HG03108 (cell line): ENCODE measurements around the gene RNF152.

ENCODE experiments used
- ATAC-seq: cut with Tn5 transposase; IDR thresholded peaks from one replicate; pipeline ENCODE4 v1.9.1; 2021; ENCODE audit warnings: moderate library complexity; ENCODE audit not compliant: unreplicated experiment

The RNF152 gene

GRCh38 chr18:61894751-61895524 lies 2.1 kb upstream of the RNF152 start:
- no peak for ATAC-seq

GRCh38 chr18:61893971-61894750 lies 1.4 kb upstream of the RNF152 start:
- peak; percentile 80 for ATAC-seq

GRCh38 chr18:61893309-61893970 lies 633 bp upstream of the RNF152 start:
- ATAC-seq = no peak

DNA sequence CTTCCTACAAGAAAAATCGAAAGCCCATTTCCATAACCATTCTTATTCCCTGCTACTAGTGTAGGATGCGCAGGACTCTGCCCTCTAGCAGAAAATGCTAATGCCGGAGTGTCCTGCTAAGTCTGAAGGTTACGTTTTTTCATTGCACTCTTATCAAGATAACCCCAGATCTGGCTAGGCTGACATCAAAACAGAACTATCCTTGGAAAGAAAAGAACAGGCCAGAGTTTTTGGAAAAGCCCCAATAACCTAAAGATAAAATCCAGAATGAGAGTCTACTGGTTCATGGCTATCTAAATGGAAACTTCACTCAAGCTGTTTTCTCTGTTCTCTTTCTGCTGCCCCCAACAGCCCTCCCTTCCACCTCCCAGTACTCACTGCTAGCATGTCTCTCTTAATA lies 913 bp downstream of the RNF152 start:
- no peak for ATAC-seq

DNA sequence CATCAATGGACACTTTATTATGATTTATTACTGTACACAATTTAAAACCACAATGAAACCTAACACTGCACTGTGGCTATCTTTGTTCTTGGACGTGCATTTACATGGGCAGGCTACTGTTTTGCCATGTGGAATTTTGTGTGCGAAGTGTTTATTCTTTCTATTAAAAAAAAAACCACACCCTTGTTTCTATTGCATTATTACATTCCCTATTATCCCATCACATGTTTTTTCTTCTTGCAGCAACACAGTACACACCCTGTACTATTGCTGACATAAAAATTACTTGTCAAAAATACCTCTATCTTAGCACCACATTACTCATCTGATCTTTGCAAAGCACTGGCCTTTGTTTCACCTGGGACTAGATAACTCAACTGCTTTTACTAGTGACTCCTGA lies 1.5 kb downstream of the RNF152 start:
- no peak for ATAC-seq

- ATAC-seq = no peak
Measured at GRCh38 chr18:61890344-61890743, 2.5 kb downstream of the RNF152 start.

- ATAC-seq = no peak
Measured at GRCh38 chr18:61889541-61889940, 3.3 kb downstream of the RNF152 start.

- ATAC-seq = no peak
Measured at GRCh38 chr18:61888622-61889021, 4.2 kb downstream of the RNF152 start.

DNA sequence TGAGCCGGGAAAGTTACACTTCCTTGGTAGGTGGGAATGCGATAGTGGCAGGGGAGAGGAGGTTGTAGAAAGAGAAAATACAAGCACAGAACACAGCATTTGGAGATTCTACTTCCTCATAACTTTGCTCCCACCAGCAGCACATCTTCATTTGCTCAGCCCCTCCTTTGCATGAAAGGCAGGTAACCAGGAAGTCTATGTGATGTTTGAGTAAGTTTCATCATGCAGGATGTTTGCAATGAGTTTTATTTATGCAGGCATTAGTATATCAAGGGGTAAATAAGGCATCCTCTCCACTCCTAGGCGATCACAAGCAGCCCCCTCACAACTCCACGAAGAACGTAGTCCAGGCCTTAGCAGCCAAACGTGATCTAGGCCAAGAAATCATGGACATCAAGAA lies 5.0 kb downstream of the RNF152 start:
- no peak for ATAC-seq

DNA sequence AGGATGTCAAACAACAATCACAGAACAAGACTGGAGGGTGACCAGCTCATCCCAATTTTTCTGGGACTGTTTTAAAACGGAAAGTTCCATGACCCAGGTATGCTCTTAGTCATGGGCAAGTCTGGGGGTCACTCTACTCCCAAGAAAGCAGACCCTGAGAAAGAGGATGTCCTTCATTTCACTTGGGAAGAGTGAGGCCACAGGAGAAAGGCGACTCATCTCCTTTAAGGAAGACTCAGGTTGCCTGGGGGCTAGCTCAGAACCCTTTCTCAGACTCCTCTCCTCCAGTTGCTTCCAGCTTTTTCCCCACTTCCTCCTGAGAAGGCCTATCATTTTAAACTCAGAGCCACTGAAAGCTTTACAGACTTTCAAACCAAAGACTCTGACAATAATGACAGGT lies 9.3 kb downstream of the RNF152 start:
- ATAC-seq = no peak

GRCh38 chr18:61882296-61883004 lies 10.4 kb downstream of the RNF152 start:
- no peak for ATAC-seq

- no peak for ATAC-seq
Measured at GRCh38 chr18:61876899-61877298, 15.9 kb downstream of the RNF152 start.

GRCh38 chr18:61870151-61870550 lies 22.7 kb downstream of the RNF152 start:
- ATAC-seq = no peak

GRCh38 chr18:61869636-61870035 lies 23.2 kb downstream of the RNF152 start:
- no peak for ATAC-seq

DNA sequence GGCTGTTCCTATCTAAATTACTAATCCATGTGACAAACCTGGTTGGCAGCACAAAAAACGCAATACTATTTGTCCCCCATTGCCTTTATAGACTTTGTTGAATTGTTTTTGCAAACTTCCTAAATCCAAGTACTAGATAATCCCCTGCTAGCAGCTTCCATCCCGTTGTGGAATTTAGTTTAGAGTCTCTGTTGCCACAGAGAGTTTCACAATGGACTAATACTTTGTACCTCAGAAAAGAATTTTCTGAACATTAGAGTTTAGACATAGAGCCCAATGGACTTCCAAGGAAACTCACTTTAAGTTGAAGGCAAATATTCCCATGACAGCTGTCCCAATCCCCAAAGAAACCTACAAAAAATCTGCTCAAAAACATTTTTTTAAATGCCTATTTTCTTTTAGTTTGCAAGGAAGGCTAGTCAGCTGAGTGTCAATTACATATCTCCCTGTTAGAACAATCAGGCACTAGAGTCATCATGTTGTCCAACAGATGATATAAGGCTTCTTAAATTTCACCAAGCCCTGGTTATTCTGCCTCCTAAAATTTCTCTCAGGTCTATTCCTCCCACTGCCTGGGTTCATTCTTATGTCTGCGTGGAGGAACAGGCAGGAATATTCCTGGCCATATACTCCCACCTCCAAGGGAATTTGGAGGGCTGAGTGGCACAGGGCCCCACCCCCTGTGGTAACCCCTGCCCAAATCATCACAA lies 27.2 kb downstream of the RNF152 start:
- no peak for ATAC-seq

- no peak for ATAC-seq
Measured at GRCh38 chr18:61861372-61861771, 31.4 kb downstream of the RNF152 start.

DNA sequence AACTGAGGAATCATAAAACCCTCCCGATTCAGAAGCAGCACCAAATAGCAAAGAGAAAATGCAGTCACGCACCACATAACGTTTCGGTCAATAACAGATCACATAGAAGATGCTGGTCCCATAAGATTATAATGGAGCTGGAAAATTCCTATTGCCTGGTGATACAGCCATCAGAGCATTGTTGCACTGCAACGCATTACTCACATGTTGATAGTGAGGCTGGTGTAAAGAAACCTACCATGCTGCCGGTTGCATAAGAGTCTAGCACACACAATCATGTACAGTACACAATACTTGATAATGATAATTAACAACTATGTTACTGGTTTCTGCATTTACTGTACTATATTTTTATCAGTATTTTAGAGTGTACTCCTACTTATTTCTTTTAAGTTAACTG lies 32.5 kb downstream of the RNF152 start:
- no peak for ATAC-seq

- ATAC-seq = no peak
Measured at GRCh38 chr18:61859113-61859512, 33.7 kb downstream of the RNF152 start.

- ATAC-seq = no peak
Measured at GRCh38 chr18:61856678-61857077, 36.1 kb downstream of the RNF152 start.
